ENCODE results near the gene IL19.

- no peak for TF ChIP-seq KDM1A (IDR thresholded peaks at IDR 0.05)
- no peak for TF ChIP-seq GABPA (tag; conservative IDR thresholded peaks at IDR 0.05; ENCODE audit: low read depth)
- TF ChIP-seq, protein P1, sequence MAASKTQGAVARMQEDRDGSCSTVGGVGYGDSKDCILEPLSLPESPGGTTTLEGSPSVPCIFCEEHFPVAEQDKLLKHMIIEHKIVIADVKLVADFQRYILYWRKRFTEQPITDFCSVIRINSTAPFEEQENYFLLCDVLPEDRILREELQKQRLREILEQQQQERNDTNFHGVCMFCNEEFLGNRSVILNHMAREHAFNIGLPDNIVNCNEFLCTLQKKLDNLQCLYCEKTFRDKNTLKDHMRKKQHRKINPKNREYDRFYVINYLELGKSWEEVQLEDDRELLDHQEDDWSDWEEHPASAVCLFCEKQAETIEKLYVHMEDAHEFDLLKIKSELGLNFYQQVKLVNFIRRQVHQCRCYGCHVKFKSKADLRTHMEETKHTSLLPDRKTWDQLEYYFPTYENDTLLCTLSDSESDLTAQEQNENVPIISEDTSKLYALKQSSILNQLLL (CRISPR knock-in tag; IDR thresholded peaks at IDR 0.05; ENCODE audit: borderline replicate concordance), result no peak
- TF ChIP-seq ZNF384 (IDR thresholded peaks at IDR 0.05; ENCODE audit: low read depth, low read length), result no peak
These were observed 27.7 kb upstream of the IL19 start for GRCh38 chr1:206742719-206743383.

Measured in K562 (cell line).